ENCODE measurements around the gene LILRA6.
"Not testable (repeated sequence)": the region's sequence is repeated elsewhere in the genome, so short reads cannot be mapped to it uniquely, and the experiment has no call there.

The LILRA6 gene

DNA sequence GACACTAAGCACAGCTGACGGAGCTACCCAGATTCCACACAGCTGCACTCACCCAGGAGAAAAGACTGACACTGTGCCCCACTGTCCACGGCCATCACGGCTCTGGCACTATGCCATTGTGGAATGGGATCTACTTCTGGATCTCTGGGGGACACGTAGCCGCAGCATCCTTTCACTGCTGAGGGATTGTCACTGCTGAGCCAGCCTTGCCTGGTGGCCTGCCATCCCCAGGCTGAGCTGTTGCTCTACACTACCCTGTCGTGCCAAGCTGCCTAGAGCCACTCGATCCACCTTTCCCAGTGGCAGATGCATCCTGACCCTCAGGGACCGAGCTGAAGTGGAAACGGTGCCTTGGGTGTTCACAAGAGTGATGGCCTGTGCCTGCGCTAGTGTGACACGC lies 19.5 kb upstream of the LILRA6 start:
- DNase-seq, result no peak

DNA sequence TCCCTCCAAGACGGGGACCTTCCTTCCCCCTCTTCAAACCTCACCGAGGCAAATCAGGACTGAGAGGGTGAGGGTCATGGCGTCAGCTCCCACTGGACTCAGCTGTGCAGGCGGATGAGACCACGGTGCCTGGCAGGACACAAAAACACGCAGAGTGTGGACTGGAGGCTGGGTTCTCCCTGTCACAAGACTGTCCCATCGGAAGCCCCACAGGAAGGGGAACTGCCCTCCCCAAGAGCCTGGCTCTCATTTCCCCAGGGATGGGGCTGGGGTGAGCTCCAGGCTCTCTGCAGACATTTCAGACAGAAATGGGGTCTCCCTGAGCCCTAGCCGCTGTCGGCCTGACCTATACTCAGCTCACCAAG lies 14.5 kb upstream of the LILRA6 start, which contains the start of gene LILRB5:
LILRB5 (minus strand) TSS at position 158 of the 365 bp plus-strand sequence; CDS start at position 78, 80 bp downstream.
- no peak for DNase-seq

DNA sequence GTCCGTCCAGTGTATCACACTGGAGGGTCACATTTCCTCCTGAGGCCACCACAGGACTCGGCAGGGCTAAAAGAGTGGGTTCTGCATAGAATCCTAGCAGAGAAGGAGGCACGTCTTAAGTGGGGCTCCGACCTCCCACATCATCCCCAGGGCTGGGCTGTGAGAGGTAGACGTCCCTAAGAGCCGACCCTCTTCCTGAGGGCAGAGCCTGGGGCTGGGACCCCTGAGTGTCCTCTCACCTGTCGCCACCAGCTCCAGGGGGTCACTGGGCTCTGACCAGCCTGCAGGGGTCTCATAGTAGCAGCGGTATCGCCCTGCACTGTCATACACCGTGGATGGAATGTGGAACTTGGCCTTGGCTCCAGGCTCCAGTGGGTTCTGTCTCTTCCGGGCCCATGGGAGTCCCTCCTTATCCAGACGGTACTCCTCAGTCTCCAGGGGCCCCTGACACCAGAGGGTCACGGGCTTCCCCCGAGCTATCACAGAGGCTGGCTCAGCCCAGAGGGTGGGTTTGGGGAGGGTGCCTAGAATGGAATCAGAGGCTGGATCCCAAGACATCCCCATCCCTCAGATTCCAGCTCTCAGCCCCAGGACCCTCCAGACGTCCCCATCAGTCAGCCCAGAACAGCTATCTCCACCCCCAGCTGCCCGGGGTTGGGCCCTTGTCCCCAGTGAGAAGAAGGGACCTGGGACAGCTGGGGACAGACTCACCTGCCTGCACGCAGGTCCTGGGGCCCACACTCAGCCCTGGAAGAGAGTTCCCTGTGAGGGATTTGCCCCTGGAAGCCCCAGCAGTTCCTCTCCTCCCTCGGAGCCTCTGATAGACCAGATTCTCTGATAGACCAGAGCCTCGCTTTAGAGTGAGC lies 13.9 kb upstream of the LILRA6 start:
- no peak for DNase-seq

DNA sequence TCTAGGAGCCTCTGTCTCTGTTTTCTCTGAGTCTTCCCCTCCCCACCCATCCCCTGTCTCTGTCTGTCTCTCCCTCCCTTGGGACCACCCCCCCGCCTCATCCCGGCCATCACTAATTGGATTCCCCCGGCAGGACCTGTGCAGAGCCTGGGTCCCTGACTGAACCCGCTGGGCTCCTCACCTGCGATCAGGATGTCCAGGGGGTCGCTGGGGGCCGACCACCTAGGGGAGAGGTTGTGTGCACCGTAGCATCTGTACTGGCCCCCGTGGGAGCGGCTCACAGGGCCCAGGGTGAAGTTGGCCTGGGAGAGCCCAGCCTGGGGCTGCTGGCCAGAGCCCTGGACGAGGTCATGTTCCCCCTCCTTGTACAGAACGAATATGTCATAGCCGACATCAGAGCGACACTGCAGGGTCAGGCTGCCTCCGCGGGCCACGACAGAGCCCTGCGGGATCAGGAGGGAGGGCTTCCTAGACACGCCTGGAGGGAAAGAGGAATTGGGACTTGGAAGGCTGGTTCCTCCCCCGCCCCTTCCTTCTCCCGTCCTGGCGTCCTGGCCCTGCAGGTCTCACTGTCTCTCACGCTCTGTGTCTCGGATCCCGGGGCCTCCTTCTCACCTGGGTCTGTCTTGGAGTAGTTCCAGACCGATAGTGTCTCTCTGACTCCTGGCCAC lies 12.7 kb upstream of the LILRA6 start:
- no peak for DNase-seq

DNA sequence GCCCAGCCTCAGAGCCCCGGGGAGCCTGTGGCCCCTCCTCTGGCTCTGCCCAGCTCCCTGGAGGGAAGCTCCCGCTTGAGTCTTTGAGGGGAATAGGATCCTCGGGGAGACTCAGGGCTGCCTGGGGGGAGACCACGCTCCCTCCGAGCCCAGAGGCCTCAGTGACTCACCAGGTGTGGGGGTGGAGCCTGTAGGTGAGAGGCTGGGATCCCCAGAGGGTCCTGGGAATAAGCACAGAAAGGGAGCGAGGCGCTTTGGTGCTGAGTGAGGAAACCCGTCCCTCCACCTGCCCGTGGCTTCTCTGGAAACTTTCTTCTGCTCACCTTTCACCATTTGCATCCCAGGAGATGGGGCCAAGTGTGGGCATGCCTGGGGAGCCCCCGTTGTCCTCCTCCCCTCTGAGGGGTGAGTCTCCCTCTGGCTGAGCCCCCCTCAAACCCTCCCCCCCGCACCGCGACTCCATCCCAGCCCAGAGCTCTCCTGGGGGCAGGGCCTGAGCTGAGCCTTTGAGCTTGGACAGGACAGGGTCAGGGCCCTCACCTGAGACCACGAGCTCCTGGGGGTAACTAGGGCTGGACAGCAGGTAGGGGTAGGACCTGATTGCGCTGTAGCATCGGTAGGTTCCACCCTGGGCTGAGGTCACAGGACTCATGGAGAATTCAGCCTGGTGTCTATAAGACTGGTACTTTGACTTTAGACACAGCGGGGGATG lies 11.8 kb upstream of the LILRA6 start:
- no peak for DNase-seq

DNA sequence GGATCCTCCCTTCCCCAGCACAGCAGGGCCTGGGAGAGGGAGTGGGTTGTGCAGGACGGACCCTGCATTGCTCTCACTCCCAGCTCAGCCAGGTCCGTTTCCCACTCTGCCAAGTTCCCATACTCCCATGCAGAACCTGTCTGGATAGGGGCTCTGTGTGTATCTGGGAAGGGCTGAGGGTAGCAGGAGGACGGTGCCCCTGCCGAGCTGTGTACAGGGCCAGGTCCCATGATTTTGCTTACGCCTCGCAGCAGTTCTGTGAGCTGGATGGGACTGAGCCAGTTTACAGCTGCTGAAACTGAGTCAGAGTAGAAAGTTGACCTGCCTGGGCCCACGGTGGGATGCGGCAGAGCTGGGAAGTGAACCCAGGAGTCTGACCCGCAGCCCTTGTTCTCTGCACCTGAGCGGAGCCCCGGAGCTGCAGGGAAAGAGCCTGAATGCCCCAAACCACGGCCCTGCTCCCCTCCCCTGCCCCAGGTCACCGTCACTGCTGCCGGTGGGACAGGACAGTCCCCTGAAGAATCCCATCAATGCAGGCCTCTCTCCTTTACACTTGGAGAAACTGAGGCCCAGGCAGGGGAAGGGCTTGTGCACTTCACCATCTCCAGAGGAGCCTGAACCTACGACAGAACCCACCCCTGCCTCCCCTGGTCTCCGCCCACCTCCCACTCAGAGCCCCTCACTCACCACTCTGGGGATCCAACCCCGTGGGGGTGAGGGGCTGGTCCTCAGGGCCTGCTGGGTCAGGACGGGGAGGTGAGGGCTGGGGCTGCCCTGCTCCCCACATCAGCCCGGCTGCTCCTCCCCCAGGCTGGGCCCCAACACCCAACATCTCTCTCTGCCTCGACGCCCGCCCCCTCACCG lies 11.0 kb upstream of the LILRA6 start:
- no peak for DNase-seq

DNA sequence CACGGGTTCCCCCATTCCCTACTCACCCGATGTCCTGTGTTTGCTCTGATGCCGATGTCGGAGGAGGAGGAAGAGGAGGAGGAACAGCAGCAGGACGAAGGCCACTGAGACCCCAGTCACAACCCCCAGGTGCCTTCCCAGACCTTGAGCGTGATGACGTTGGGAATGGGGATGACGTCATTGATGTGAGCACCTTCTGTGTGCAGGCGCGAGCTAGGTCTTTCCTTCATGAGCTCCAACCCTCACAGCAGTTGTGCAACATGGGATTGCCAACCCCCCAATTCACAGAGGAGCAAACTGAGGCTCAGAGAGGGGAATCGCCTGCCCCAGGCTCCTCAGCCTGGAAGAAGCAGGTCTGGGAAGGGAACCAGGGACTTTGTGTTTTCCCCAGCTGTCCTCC lies 10.3 kb upstream of the LILRA6 start:
- DNase-seq, result no peak

DNA sequence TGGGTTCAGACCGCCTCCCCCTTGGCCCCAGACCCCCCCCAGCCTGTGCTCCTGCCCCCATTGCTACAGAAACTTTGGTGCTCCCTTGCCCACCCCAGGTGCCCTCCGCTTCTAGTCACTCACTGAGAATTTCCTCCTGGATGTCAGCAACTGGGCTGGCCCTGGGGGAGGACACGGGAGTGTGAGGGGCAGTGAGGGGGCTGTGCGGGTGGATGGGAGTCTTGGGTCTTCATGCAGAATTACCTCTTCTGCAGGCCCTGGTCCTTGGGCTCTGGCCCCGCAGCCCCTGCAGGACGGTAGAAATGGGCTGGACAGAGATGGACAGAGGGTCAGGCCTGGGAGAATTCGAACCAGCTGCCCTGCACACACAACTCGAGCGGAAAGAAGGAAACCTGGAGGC lies 9.7 kb upstream of the LILRA6 start:
- DNase-seq, result no peak

DNA sequence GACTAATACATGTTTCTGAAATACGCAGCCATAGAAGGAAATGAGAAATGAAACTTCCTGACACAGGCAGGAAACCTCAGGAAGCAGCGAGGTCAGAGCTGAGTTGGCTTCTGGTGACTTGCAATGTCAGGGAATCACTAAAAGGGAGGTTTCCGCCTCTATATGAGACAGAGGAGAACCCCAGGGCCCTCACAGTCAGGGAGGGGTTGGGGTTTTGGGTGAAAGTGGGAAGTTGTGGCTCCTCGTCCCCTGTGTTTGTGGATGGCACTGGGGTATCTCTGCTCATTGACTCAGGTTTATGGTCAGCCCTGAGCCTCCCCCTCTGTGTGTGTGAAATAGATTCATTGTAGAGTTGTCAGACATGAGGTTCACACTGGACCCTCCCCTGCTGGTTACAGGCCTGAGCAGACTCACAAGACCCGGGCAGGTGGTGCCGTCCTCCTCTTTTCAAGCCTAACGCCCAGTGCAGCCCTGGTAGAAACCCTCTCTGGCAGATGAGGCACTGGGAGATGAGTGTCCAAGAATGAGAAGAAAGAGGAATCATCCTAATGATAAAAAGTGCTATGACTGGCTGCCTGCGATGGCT lies 5.5 kb upstream of the LILRA6 start:
- DNase-seq, result no peak

DNA sequence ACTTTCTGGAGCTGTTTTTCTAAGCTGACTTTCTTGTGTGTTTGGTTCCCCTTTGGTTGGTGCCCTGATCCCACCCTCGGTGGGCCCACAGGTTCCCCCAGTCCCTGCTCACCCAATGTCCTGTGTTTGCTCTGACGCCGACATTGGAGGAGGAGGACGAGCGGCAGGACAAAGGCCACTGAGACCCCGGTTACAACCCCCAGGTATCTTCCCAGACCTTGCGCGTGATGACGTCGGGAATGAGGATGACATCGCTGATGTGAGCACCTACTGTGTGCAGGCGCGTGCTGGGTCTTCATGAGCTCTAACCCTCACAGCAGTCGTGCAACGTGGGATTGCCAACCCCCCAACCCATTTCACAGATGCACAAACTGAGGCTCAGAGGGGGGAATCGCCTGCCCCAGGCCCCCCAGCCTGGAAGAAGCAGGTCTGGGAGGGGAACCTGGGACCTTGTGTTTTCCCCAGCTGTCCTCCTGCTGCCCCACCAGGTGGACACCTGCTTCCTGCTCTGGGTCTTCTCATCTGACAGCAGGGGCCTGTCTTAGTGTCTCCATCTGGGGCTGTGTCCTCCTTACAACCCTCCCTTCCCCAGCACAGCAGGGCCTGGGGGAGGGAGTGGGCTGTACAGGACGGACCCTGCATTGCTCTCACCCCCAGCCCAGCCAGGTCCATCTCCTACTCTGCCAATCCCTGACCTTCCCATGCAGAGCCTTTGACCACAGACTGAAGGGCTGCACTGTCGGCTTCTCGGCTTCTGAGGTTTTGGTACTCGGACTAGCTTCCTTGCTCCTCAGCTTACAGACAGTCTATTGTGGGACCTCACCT lies 4.7 kb upstream of the LILRA6 start:
- no peak for DNase-seq

DNA sequence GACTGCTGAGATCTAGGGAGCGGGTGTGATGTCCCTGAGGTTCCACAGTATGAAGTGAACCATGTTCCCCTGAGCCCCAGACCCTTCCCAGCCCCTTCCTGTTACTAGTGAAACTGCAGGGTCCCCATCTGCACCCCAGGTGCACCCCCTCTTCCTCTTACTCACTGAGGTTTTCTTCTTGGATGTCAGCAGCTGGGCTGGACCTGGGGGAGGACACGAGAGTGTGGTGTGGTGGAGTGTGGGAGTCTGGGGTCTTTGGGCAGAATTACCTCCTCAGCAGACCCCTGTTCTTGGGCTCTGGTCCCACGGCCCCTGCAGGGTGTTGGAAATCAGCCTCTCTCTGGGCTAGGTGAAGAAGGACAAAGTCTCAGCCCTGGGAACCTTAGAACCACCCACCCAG lies 3.3 kb upstream of the LILRA6 start:
- DNase-seq, result no peak

DNA sequence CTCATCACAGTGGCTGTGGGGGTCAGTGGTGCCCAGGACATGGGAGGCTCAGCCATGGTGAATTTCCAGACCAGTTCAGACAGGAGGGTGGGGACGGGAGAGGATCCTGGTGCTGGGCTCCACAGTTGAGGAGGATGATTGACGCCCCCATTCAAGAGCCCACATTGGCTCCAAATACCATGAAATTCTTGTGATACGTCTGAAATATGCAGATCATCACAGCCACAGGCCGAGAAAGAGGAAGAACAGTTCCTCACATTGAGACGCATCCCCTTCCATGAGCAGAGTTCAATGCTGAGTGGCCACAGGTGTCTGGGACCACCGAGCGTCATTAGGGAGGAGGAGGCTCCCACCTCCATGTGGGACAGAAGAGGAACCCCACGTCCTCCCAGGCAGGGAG lies 1.2 kb upstream of the LILRA6 start:
- not testable (repeated sequence) for DNase-seq

DNA sequence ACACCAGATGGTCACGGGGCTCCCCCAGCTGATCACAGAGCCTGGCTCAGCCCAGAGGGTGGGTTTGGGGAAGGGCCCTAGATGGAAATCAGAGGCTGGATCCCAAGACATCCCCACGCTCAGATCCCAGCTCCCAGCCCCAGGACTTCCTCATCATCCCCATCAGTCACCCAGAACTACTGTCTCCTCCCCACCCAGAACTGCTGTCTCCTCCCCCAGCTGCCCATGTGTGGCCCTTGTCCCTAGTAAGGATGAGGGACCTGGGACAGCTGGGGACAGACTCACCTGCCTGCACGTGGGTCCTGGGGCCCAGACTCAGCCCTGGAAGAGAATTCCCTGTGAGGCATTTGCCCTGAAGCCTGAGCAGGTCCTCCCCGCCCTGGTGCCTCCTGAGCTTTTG lies 356 bp downstream of the LILRA6 start:
- not testable (repeated sequence) for DNase-seq

DNA sequence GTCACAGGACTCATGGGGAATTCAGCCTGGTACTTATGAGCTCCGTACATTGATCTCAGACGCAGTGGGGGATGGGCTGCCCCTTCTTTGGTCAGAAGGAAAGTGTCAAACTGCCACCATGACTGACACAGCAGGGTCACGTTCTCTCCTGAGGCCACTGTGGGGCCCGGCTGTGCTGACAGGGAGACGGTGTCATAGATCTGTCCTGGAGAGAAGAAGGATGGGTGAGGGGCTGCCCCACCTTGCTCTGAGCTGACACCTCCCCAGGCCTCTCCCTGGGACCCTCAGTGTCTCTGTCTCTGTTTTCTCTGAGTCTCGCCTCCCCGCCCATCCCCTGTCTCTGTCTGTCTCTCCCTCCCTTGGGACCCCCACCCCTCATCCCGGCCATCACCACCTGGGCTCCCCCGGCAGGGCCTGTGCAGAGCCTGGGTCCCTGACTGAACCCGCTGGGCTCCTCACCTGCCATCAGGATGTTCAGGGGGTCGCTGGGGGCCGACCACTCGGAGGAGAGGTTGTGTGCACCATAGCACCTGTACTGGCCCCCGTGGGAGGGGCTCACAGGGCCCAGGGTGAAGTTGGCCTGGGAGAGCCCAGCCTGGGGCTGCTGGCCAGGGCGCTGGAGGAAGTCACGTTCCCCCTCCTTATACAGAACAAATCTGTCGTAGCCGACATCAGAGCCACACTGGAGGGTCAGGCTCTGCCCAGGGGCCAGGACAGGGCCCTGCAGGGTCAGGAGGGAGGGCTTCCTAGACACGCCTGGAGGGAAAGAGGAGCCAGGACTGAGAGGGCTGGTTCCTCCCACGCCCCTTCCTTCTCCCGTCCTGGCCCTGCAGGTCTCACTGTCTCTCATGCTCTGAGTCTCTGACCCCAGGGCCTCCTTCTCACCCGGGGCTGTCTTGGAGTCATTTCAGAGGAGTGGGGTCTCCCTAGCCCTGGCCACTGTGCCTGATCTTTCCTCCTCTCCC lies 1.9 kb downstream of the LILRA6 start:
- not testable (repeated sequence) for DNase-seq

DNA sequence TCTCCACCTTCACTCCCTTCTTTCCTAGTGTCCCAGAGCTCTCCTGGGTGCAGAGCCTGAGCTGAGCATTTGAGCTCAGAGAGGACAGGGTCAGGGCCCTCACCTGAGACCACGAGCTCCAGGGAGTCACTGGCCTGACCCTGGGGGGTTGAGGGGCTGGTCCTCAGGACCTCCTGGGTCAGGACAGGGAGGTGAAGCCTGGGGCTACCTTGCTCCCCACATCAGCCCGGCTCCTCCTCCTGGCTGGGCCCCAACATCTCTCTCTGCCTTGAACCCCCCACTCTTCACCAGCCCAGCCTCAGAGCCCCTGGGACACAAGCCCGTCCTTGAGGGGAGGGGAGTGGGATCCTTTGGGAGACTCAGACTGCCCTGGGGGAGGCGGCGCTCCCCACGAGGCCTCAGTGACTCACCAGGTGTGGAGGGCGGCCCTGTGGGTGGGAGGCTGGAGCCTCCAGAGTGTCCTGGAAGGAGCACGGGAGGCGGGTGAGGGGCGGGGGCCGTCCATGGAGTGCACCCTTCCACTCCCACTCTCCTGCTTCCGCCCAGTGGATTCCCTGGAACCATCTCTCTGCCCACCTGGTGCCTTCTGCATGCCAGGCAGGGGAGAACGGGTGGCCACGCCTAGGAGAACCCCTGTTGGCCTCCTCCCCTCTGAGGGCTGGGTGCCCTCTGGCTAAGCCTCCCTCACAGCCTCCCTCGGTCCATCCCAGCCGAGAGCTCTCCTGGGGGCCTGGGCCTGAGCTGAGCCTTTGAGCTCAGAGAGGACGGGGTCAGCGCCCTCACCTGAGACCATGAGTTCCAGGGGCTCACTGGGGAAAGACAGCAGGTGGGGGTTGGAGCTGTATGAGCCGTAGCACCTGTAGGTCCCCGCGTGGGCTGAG lies 2.9 kb downstream of the LILRA6 start:
- DNase-seq, result not testable (repeated sequence)

DNA sequence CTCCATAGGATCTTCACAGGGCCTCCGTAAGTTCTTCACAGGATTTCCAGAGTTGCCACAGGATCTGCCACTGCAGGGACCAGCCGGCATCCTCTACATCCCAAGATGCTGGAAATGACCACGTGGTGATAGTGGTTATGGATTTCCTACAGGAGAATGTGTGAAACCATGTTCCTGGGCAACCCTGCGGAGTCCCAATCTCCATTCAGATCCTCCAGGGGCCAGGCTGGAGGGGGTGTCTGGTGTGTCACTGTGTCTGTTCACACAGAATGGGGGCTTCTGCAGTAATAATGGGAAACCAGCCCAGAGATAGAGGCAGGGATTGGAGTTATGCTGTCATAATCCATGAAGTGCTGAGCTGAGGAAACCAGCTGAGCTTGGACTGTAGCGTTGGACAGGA lies 8.6 kb downstream of the LILRA6 start:
- no peak for DNase-seq

DNA sequence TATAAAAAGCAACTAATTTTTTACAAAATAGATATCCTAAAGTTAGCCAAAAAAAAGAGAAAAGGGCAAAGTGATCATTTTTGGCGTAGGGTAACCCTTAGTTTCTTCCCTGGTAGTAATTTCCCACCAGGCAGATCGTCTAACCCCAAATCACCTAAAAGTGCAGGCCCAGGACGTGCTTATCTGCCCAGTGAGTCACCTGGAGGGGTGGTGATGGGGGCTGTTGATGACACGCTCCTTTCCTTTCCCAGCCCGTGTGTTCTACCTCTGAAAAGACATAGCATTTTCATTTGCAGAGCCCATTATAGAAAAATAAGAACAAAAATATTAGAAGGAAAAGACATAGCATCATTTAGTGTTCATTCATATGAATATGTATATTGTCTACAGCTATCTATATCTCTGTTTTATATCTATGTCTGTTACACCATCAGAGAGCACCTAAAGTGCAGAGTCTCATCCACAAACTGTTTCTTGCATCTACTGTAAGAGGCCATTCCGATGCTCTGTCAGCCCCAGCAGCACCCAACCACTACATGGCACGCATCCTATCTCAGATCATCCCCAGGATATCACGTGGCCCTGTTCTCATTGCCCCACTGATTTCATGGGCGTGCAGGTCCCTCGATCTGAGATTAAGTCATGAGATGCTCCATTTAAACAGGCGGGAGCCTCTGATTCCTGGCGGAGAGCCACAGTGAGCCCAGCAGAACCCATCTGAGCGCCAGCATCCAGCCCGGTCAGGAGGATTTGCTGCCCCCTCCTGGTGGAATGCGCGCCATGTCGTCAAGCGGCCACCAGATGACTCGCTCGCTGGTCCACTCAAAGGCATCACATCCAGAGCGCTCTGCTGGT lies 11.3 kb downstream of the LILRA6 start:
- peak; percentile 38 for DNase-seq

DNA sequence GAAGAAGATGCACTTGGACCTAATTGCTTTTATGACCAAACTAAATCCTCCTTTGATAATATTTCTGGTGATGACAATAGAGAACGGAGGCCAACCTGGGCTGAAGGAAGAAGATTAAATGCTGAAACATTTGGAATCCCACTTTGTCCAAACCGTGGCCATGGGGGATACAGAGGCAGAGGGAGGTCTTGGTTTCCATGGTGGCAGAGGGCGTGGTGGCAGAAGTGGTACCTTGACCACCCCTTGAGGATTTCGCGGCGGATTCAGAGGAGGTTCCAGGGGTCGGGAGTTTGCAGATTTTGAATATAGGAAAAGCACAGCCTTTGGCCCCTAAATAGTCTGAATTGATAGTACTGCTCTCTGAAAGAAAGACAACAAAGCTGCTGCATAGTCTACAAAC lies 12.6 kb downstream of the LILRA6 start:
- no peak for DNase-seq
